Measurements from ENCODE around the gene PYGM. TPM values are rescaled to one million over a fixed set of nuclear protein-coding genes. Genes with fewer than 3 reads are reported as not detected.
A peak's percentile ranks its signal among the peaks of the same experiment; 100 is the strongest.

PYGM gene
- total and polyA plus RNA-seq, 2 of the 13 experiments (the other 11 are each of a cell fraction or from before 2014, with no cell fraction given), result 0.11 to 0.12 TPM

DNA sequence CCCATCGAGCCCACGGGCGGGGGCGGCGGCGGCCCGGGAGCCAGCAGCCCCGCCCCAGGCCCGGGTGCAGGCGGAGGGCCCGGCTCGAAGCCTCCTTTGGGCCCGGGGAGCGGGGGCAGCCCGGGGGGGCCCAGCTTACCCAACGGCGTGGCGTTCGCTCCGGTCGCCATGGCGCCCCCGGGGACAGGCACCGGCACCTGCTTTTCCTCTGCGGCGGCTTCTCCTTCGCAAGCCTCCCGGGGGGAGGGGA, 18.4 kb upstream of the PYGM start (continued):
- TF ChIP-seq ZKSCAN8 (CRISPR knock-in tag; IDR thresholded peaks at IDR 0.05; ENCODE audit: borderline replicate concordance) (no peak), JDP2 (CRISPR knock-in tag; IDR thresholded peaks at IDR 0.05; ENCODE audit: borderline replicate concordance) (no peak), ZNF747 (CRISPR knock-in tag; IDR thresholded peaks at IDR 0.05; ENCODE audit: borderline replicate concordance) (no peak), PHF5A (CRISPR knock-in tag; IDR thresholded peaks at IDR 0.05; ENCODE audit: low read depth, unreplicated experiment) (no peak), CENPX (CRISPR knock-in tag; IDR thresholded peaks at IDR 0.05) (no peak), HOXA9 (CRISPR knock-in tag; IDR thresholded peaks at IDR 0.05; ENCODE audit: borderline replicate concordance) (no peak), KAT7 (CRISPR knock-in tag; IDR thresholded peaks at IDR 0.05; ENCODE audit: borderline replicate concordance) (0 out of 2 replicates have a peak, but pooled peaks have one; percentile 28), ZNF724P (CRISPR knock-in tag; IDR thresholded peaks at IDR 0.05; ENCODE audit: borderline replicate concordance) (no peak), CHCHD3 (CRISPR knock-in tag; IDR thresholded peaks at IDR 0.05) (no peak), BHLHE40 (IDR thresholded peaks at IDR 0.05; ENCODE audit: low read length) (no peak), RBM22 (optimal IDR thresholded peaks at IDR 0.05; ENCODE audit: low read length) (no peak), TOE1 (CRISPR knock-in tag; IDR thresholded peaks at IDR 0.05) (no peak), PHF8 (CRISPR knock-in tag; IDR thresholded peaks at IDR 0.05) (peak; percentile 75), ZNF777 (CRISPR knock-in tag; IDR thresholded peaks at IDR 0.05) (no peak), ZNF160 (CRISPR knock-in tag; IDR thresholded peaks at IDR 0.05) (0 out of 2 replicates have a peak, but pooled peaks have one; percentile 42), ZNF10 (CRISPR knock-in tag; IDR thresholded peaks at IDR 0.05; ENCODE audit: borderline replicate concordance, low read depth) (no peak), ZMYM3 (CRISPR knock-in tag; IDR thresholded peaks at IDR 0.05) (no peak), ZNF446 (CRISPR knock-in tag; IDR thresholded peaks at IDR 0.05) (no peak), RFX1 (IDR thresholded peaks at IDR 0.05) (no peak), ZNF713 (CRISPR knock-in tag; IDR thresholded peaks at IDR 0.05) (no peak), ZFP1 (CRISPR knock-in tag; IDR thresholded peaks at IDR 0.05) (0 out of 2 replicates have a peak, but pooled peaks have one; percentile 5), PAF1 (CRISPR knock-in tag; IDR thresholded peaks at IDR 0.05) (no peak)
- TF ChIP-seq, protein P1, sequence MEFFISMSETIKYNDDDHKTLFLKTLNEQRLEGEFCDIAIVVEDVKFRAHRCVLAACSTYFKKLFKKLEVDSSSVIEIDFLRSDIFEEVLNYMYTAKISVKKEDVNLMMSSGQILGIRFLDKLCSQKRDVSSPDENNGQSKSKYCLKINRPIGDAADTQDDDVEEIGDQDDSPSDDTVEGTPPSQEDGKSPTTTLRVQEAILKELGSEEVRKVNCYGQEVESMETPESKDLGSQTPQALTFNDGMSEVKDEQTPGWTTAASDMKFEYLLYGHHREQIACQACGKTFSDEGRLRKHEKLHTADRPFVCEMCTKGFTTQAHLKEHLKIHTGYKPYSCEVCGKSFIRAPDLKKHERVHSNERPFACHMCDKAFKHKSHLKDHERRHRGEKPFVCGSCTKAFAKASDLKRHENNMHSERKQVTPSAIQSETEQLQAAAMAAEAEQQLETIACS (CRISPR knock-in tag; IDR thresholded peaks at IDR 0.05), result peak; percentile 73; the same call in 1 of the 2 replicates
- TF ChIP-seq, protein P2, sequence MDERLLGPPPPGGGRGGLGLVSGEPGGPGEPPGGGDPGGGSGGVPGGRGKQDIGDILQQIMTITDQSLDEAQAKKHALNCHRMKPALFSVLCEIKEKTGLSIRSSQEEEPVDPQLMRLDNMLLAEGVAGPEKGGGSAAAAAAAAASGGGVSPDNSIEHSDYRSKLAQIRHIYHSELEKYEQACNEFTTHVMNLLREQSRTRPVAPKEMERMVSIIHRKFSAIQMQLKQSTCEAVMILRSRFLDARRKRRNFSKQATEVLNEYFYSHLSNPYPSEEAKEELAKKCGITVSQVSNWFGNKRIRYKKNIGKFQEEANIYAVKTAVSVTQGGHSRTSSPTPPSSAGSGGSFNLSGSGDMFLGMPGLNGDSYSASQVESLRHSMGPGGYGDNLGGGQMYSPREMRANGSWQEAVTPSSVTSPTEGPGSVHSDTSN (CRISPR knock-in tag; IDR thresholded peaks at IDR 0.05), result no peak
- TF ChIP-seq, protein P3, sequence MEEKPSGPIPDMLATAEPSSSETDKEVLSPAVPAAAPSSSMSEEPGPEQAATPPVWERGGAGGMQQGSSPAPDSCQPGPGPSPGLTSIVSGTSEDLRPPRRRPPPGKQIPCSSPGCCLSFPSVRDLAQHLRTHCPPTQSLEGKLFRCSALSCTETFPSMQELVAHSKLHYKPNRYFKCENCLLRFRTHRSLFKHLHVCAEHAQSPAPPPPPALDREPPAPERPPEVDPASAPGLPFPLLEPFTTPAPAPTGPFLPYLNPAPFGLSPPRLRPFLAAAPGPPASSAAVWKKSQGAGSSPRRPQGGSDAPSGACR (CRISPR knock-in tag; IDR thresholded peaks at IDR 0.05), result no peak
- TF ChIP-seq, protein P4, sequence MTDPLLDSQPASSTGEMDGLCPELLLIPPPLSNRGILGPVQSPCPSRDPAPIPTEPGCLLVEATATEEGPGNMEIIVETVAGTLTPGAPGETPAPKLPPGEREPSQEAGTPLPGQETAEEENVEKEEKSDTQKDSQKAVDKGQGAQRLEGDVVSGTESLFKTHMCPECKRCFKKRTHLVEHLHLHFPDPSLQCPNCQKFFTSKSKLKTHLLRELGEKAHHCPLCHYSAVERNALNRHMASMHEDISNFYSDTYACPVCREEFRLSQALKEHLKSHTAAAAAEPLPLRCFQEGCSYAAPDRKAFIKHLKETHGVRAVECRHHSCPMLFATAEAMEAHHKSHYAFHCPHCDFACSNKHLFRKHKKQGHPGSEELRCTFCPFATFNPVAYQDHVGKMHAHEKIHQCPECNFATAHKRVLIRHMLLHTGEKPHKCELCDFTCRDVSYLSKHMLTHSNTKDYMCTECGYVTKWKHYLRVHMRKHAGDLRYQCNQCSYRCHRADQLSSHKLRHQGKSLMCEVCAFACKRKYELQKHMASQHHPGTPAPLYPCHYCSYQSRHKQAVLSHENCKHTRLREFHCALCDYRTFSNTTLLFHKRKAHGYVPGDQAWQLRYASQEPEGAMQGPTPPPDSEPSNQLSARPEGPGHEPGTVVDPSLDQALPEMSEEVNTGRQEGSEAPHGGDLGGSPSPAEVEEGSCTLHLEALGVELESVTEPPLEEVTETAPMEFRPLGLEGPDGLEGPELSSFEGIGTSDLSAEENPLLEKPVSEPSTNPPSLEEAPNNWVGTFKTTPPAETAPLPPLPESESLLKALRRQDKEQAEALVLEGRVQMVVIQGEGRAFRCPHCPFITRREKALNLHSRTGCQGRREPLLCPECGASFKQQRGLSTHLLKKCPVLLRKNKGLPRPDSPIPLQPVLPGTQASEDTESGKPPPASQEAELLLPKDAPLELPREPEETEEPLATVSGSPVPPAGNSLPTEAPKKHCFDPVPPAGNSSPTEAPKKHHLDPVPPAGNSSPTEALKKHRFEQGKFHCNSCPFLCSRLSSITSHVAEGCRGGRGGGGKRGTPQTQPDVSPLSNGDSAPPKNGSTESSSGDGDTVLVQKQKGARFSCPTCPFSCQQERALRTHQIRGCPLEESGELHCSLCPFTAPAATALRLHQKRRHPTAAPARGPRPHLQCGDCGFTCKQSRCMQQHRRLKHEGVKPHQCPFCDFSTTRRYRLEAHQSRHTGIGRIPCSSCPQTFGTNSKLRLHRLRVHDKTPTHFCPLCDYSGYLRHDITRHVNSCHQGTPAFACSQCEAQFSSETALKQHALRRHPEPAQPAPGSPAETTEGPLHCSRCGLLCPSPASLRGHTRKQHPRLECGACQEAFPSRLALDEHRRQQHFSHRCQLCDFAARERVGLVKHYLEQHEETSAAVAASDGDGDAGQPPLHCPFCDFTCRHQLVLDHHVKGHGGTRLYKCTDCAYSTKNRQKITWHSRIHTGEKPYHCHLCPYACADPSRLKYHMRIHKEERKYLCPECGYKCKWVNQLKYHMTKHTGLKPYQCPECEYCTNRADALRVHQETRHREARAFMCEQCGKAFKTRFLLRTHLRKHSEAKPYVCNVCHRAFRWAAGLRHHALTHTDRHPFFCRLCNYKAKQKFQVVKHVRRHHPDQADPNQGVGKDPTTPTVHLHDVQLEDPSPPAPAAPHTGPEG (CRISPR knock-in tag; IDR thresholded peaks at IDR 0.05), result no peak

Measured in HepG2 (cell line).